Skin of body (tissue), 2 donors: ENCODE results near the gene BDH2. TPM values are rescaled to one million over a fixed set of nuclear protein-coding genes. Genes with fewer than 3 reads are reported as not detected.

Experiments used
- DNase-seq: peaks from one replicate; lab custom pipeline; 2025; lab: John Stamatoyannopoulos, UW
- total RNA-seq: library from RNA; depleted of rRNA; stranded (reverse); fragments of >200 nt; gene quantifications from one replicate; pipeline ENCODE4 v1.2.3, GENCODE V29; 2014

BDH2 gene
- total RNA-seq: 43.4 TPM

GRCh38 chr4:103099691-103100392, at the start of gene BDH2:
Gene BDH2, minus strand, starts transcription at chr4:103099834. Its CDS starts 3,580 bp downstream, at chr4:103096254.
- DNase-seq: peak; percentile 96

- DNase-seq: no peak
Observed at GRCh38 chr4:103144926-103145325, 45.3 kb upstream of the BDH2 start.

GRCh38 chr4:103137446-103137827, 37.8 kb upstream of the BDH2 start:
- DNase-seq: no peak

DNA sequence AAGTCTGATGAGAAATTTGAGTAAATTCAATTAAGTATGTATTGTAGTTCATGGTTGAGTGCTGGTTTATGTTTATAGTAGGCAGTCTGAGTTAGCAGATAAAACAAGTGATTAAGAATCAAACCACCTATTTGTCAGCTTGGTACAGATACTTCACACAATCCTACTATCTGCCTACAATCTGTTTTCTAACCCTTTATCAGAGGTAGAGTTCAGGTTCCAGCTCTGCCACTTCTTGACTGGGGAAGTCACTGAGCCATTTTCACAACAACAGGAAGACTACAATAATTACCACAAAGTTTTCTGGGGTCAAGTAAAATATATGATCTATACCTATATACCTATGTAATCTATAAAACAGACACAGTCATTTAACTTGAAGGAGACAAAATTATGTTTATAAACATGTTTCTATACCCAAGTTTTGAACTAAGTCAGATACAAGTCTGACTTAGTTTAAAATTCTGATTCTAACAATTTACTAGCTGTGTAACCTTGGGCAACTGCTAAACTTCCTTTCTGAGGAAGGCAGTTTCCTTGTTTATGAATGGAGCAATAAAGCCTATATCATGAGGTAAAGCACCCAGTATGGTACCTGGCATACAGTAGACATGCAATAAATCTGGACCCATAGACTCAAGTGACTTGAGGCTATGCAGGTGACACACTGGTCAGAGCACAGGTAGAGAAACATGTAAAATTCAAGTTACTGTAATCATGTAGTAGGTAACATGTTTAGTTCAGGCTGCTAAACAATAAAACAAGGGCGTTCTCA, 37.2 kb upstream of the BDH2 start:
- no peak for DNase-seq

- DNase-seq: no peak
Observed at GRCh38 chr4:103129174-103129573, 29.5 kb upstream of the BDH2 start.

- no peak for DNase-seq
Observed at GRCh38 chr4:103126126-103126525, 26.5 kb upstream of the BDH2 start.

DNA sequence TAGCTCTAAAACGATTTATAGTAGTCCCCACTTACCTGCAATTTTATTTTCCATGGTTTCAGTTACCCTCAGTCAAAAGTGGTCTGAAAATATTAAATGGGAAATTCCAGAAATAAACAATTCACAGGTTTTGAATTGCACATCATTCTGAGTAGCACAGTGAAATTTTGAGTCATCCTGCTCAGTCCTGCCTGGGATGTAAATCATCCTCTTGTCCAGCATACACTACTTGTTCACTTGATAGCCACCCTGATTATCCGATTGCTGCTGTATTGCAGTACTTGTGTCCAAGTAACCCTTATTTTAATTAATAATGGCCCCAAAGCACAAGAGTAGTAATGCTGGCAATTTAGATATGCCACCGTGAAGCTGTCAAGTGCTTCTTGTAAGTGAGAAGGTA, 23.5 kb upstream of the BDH2 start:
- no peak for DNase-seq

GRCh38 chr4:103118166-103118565, 18.5 kb upstream of the BDH2 start:
- no peak for DNase-seq

DNA sequence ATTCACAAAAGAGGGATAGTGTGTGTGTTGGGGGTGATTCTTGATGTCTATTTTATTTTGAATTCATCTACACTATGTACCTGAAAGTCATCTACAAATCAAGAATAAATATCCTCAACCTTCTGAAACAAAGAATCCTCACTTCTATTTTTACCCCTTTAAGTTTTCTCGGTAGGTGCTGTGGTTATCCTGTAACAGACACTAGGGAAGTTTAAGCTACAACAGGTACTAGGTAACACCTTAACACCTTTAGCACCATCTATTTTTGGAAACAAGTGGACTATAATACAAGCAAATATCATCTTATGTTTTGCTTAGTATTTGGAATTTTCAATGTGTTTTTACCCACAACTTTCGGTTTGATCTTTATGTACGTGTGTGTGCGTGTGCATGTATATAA, 12.0 kb upstream of the BDH2 start:
- DNase-seq: no peak

DNA sequence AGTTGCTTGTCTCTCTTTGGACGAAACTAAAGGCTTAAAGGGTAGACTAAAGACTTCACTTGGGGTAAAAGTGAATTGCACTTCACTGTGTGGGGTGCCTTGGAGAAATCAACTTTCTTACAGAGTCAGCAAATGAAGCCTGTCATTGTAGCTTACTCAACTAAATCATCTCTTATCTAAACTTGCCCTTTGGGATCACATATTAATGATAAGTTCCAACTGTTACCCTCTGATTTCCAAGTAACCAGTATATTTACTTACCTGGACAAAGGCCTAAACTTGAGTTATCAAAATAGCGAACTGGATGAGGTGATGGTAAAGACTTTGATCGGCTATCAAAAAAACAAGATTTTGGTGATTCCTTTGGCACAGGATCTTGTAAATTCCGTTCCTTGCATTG, 8.9 kb upstream of the BDH2 start:
- no peak for DNase-seq

- DNase-seq: no peak
Observed at GRCh38 chr4:103105558-103106356, 6.1 kb upstream of the BDH2 start.

- DNase-seq: no peak
Observed at GRCh38 chr4:103104886-103105285, 5.3 kb upstream of the BDH2 start.

- no peak for DNase-seq
Observed at GRCh38 chr4:103100691-103101090, 1.1 kb upstream of the BDH2 start.

GRCh38 chr4:103098756-103099440, 736 bp downstream of the BDH2 start:
- DNase-seq: peak; percentile 16

- DNase-seq: no peak
Observed at GRCh38 chr4:103098341-103098740, 1.3 kb downstream of the BDH2 start.

GRCh38 chr4:103097112-103097511, 2.5 kb downstream of the BDH2 start:
- no peak for DNase-seq

DNA sequence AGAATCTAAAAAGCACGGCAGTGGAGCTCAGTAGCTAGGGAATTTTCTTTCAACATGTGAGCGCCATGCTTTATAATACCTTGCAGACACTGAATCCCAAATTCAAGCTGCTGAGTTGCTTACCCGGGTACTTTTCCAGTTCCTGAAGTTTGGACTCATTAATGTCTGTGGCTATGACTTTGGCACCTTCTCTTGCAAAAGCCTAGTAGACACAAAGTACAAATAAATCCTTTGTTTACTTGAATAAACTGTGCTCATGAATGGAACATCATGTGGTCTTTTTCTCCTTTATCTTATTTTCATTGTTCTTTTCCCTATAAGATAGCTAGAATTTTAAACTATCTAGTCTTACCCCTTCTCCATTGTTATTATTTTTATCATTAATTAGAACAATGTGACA, 4.6 kb downstream of the BDH2 start:
- DNase-seq: no peak

DNA sequence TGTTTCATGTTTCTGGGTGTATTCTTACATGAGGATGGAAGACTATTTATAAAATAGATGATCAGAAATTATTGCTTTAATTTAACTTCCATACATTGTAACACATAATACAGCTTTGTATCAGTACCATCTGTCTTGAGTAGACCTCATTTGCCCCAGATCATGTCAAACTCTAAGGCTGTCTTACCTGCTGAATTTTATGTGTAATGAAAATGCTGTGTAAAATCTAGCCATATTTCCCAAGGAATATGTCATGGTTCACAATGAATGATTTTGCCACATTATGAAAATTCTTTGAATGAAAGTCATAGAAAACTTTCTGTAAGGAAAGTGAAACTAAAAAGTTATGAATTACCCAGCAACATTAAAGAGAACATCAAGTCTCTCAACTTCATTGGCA, 7.4 kb downstream of the BDH2 start:
- no peak for DNase-seq

GRCh38 chr4:103091601-103092223, 7.9 kb downstream of the BDH2 start:
- DNase-seq: no peak

- no peak for DNase-seq
Observed at GRCh38 chr4:103089481-103089880, 10.2 kb downstream of the BDH2 start.

GRCh38 chr4:103086551-103086950, 13.1 kb downstream of the BDH2 start:
- no peak for DNase-seq
